CD14-positive monocyte (primary cell): ENCODE measurements around the gene NDST3. TPM values are rescaled to one million over a fixed set of nuclear protein-coding genes. Genes with fewer than 3 reads are reported as not detected.

Experiments used
- DNase-seq, 3 donors: peaks; one replicate each; pipeline ENCODE4 v3.0.0-alpha.2; 2011 to 2022
- H2AFZ ChIP-seq: 2 replicates; pipeline ENCODE4 v1.6.0; 2012; ENCODE audit warnings: mild to moderate bottlenecking, low read depth, low read length, inconsistent platforms; ENCODE audit not compliant: insufficient read depth, poor library complexity, severe bottlenecking
- H3K27ac ChIP-seq, 2 donors: 1 replicate in 1 of 2; 2 replicates in 1 of 2; pipeline ENCODE4 v1.5.1; 2012 to 2013; ENCODE audit warnings: low read length in 2 of 2, control low read depth in 1 of 2, inconsistent platforms in 1 of 2, low read depth in 1 of 2, mild to moderate bottlenecking in 1 of 2
- H3K27me3 ChIP-seq, 2 donors: one replicate each; pipeline versions ENCODE4 v1.6.0 to v1.6.1; 2011 to 2013; ENCODE audit warnings: low read length in 2 of 2; ENCODE audit not compliant: control insufficient read depth in 2 of 2, insufficient read depth in 2 of 2
- H3K36me3 ChIP-seq, 2 donors: replicated peaks in 1 of 2; 1 replicate in 1 of 2; 2 replicates in 1 of 2; pipeline versions ENCODE4 v1.5.1 to v1.6.1; 2012 to 2013; ENCODE audit warnings: low read length in 2 of 2, control low read depth in 1 of 2, inconsistent platforms in 1 of 2, mild to moderate bottlenecking in 1 of 2; ENCODE audit not compliant: insufficient read depth in 2 of 2, control insufficient read depth in 1 of 2
- H3K4me1 ChIP-seq, 2 donors: 1 replicate in 1 of 2; 2 replicates in 1 of 2; pipeline versions ENCODE4 v1.5.1 to v1.6.1; 2012 to 2013; ENCODE audit warnings: low read length in 2 of 2, control low read depth in 1 of 2, inconsistent platforms in 1 of 2, mild to moderate bottlenecking in 1 of 2, moderate library complexity in 1 of 2; ENCODE audit not compliant: insufficient read depth in 2 of 2, control insufficient read depth in 1 of 2
- H3K4me2 ChIP-seq: replicated peaks from 2 replicates; pipeline ENCODE3; 2012; ENCODE audit warnings: low read length, moderate library complexity, mild to moderate bottlenecking; ENCODE audit not compliant: poor library complexity, severe bottlenecking; ENCODE audit errors: extremely low read depth
- H3K4me3 ChIP-seq, 3 experiments: fragments of 200-600 bp in 1 of 3; sonication (generic) in 1 of 3; replicated peaks in 1 of 3; 1 replicate in 2 of 3; 2 replicates in 1 of 3; pipeline ENCODE4 v1.5.1; 2011 to 2013; ENCODE audit warnings: low read length in 3 of 3, mild to moderate bottlenecking in 3 of 3, control low read depth in 2 of 3, low read depth in 2 of 3, inconsistent platforms in 1 of 3, moderate library complexity in 1 of 3
- H3K79me2 ChIP-seq: 2 replicates; pipeline ENCODE4 v1.6.0; 2012; ENCODE audit warnings: mild to moderate bottlenecking, control low read depth, inconsistent platforms, low read length, moderate library complexity; ENCODE audit not compliant: insufficient read depth
- H3K9ac ChIP-seq: 2 replicates; pipeline ENCODE4 v1.6.0; 2017; ENCODE audit warnings: low read length, mild to moderate bottlenecking; ENCODE audit not compliant: insufficient read depth, poor library complexity, severe bottlenecking
- H3K9me3 ChIP-seq, 2 donors: replicated peaks in 1 of 2; 1 replicate in 1 of 2; 2 replicates in 1 of 2; pipeline versions ENCODE4 v1.5.1 to v1.6.1; 2012 to 2013; ENCODE audit warnings: low read length in 2 of 2, control low read depth in 1 of 2; ENCODE audit not compliant: control insufficient read depth in 1 of 2, insufficient read depth in 1 of 2
- H4K20me1 ChIP-seq: 2 replicates; pipeline ENCODE4 v1.6.0; 2012; ENCODE audit warnings: mild to moderate bottlenecking, low read length, control low read depth, moderate library complexity; ENCODE audit not compliant: insufficient read depth
- H3K27ac Mint-ChIP-seq, 7 donors: one replicate each; pipeline ENCODE4 v1.8.0; 2020; ENCODE audit warnings: mild to moderate bottlenecking in 7 of 7, mixed read lengths in 7 of 7, moderate library complexity in 6 of 7, inconsistent platforms in 2 of 7
- H3K27me3 Mint-ChIP-seq, 3 donors: one replicate each; pipeline ENCODE4 v1.8.0; 2021 to 2022; ENCODE audit warnings: low read depth in 3 of 3, mild to moderate bottlenecking in 3 of 3, mixed read lengths in 3 of 3, moderate library complexity in 3 of 3, inconsistent platforms in 1 of 3
- H3K36me3 Mint-ChIP-seq, 2 donors: one replicate each; pipeline ENCODE4 v1.8.0; 2020; ENCODE audit warnings: mixed read lengths in 2 of 2, inconsistent platforms in 1 of 2, mild to moderate bottlenecking in 1 of 2
- H3K4me1 Mint-ChIP-seq: one replicate; pipeline ENCODE4 v1.8.0; 2020; ENCODE audit warnings: mild to moderate bottlenecking, mixed read lengths
- H3K4me3 Mint-ChIP-seq, 2 donors: one replicate each; pipeline ENCODE4 v1.8.0; 2020; ENCODE audit warnings: mild to moderate bottlenecking in 2 of 2, mixed read lengths in 2 of 2, moderate library complexity in 1 of 2
- H3K9me3 Mint-ChIP-seq, 7 donors: one replicate each; pipeline ENCODE4 v1.8.0; 2020 to 2022; ENCODE audit warnings: mixed read lengths in 7 of 7, mild to moderate bottlenecking in 6 of 7, moderate library complexity in 6 of 7, inconsistent platforms in 2 of 7
- WGBS: methylation state at CpG from one replicate; pipeline ENCODE4 v1.1.5; 2013; ENCODE audit warnings: missing lambda C conversion rate; ENCODE audit not compliant: insufficient coverage; 5-methylcytosine and 5-hydroxymethylcytosine counted together
- intact Hi-C, 2 donors: fragments of 100-400 bp; cut with micrococcal nuclease; formaldehyde crosslinking; loops; one replicate each; pipeline versions ENCODE4 v1.15.0 to v1.15.1; 2023
- polyA plus RNA-seq, 3 donors: library from polyadenylated mRNA; depleted of rRNA in 1 of 3; unstranded in 2 of 3; stranded (reverse) in 1 of 3; fragments of 300-500 nt in 2 of 3; fragments of >200 nt in 1 of 3; fragmentation: Illumina TruSeq in 2 of 3; gene quantifications; 1 replicate in 2 of 3; 2 replicates in 1 of 3; pipeline ENCODE4 v1.2.3, GENCODE V29; 2012 to 2021
- TF ChIP-seq, protein P1 (sequence below): fragments of 200-600 bp; IDR thresholded peaks from one replicate; pipeline ENCODE4 v1.8.0; 2022; ENCODE audit warnings: antibody characterized with exemption, mild to moderate bottlenecking

NDST3 gene
- polyA plus RNA-seq, 3 donors, result not detected

DNA sequence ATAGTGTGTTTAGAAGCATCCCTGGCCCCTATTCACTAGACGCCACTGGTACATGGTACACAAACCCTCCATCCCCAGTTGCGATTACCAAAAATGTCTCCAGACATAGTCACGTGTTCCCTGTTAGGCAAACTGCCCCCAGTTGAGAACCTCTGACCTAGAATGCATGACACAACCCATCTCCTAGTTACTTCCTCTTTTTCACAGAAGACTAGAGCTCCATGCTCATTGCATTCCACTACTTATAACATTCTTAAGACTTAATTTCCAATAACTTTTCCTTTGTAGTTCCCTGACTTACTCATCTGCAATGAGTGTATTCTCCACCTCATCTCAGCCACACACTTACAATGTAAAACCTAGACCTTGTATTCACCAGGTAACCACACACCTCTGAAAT lies 249.9 kb downstream of the NDST3 start:
- H3K4me1 ChIP-seq, result peaks cover 22 to 24% of the 10 kb centered on the region in 2 donors
- peaks cover 0 to 2% (median 0%) of the 10 kb centered on the region in 7 donors for H3K9me3 Mint-ChIP-seq
- peaks cover 0 to 3% of the 10 kb centered on the region in 2 donors for H3K36me3 ChIP-seq
- TF ChIP-seq, protein P1, sequence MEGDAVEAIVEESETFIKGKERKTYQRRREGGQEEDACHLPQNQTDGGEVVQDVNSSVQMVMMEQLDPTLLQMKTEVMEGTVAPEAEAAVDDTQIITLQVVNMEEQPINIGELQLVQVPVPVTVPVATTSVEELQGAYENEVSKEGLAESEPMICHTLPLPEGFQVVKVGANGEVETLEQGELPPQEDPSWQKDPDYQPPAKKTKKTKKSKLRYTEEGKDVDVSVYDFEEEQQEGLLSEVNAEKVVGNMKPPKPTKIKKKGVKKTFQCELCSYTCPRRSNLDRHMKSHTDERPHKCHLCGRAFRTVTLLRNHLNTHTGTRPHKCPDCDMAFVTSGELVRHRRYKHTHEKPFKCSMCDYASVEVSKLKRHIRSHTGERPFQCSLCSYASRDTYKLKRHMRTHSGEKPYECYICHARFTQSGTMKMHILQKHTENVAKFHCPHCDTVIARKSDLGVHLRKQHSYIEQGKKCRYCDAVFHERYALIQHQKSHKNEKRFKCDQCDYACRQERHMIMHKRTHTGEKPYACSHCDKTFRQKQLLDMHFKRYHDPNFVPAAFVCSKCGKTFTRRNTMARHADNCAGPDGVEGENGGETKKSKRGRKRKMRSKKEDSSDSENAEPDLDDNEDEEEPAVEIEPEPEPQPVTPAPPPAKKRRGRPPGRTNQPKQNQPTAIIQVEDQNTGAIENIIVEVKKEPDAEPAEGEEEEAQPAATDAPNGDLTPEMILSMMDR, result no peak
- H3K27me3 ChIP-seq, result no peaks in the 10 kb centered on the region
- peaks cover 0 to 1% (median 0%) of the 10 kb centered on the region in 3 donors for H3K27me3 Mint-ChIP-seq
- intact Hi-C loops, result loop anchor here in 1 of 2 donors (5.0 kb wide), 1 partner anchor 68 kb away; the partner anchor contains the start of gene PRSS12
- H3K9ac ChIP-seq, result no peak overlapping the region
- WGBS, result 27% methylated on average over 2 of the region's 3 CpGs
- H3K27ac ChIP-seq, result no peak overlapping the region
- no peak overlapping the region for H3K4me2 ChIP-seq
- peaks cover 33% of the 10 kb centered on the region for H3K4me1 Mint-ChIP-seq
- H3K9me3 ChIP-seq, result no peaks in the 10 kb centered on the region
- peaks cover 6 to 7% of the 10 kb centered on the region in 2 donors for H3K36me3 Mint-ChIP-seq
- H3K4me3 Mint-ChIP-seq, result no peak overlapping the region
- H3K79me2 ChIP-seq, result peaks cover 11% of the 10 kb centered on the region
- no peak overlapping the region for H2AFZ ChIP-seq
- H3K27ac Mint-ChIP-seq, result peak overlapping the region in 1 of 7 donors; percentile 27
- DNase-seq, result peak; percentile 32 to 61 (median 61)
- H4K20me1 ChIP-seq, result no peaks in the 10 kb centered on the region
- H3K4me3 ChIP-seq, result no peak overlapping the region

DNA sequence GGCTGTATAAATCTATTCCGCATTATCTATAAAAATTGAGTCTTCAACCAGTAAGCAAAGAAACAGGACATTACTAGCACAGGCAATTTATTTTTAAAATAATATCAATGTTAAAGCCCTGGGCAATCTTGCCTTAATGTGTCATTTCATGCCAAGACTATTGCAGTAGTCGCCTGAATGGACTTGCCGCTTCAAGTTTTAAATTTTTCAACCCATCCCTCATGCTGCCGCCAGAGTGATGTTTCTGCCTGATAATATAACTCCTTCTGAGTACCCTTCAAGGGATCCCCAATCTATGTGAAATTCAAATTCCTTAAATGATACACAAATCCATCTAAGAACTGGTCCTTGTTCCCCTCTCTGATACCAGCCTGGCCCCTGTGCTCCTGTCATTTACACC lies 251.6 kb downstream of the NDST3 start:
- peaks cover 0 to 1% (median 0%) of the 10 kb centered on the region in 3 donors for H3K27me3 Mint-ChIP-seq
- no peak overlapping the region for H3K27ac Mint-ChIP-seq
- H3K4me2 ChIP-seq, result no peak overlapping the region
- H3K36me3 ChIP-seq, result peaks cover 0 to 3% of the 10 kb centered on the region in 2 donors
- no peak for DNase-seq
- H2AFZ ChIP-seq, result no peak overlapping the region
- H3K4me1 ChIP-seq, result peaks cover 7 to 8% of the 10 kb centered on the region in 2 donors
- intact Hi-C loops, result no loop called here
- no peaks in the 10 kb centered on the region for H4K20me1 ChIP-seq
- H3K9ac ChIP-seq, result no peak overlapping the region
- no peak overlapping the region for H3K27ac ChIP-seq
- whole genome bisulfite sequencing, result 100% methylated on average over 2 of the region's 4 CpGs
- peaks cover 22% of the 10 kb centered on the region for H3K4me1 Mint-ChIP-seq
- H3K9me3 ChIP-seq, result no peaks in the 10 kb centered on the region
- no peaks in the 10 kb centered on the region for H3K79me2 ChIP-seq
- peaks cover 4 to 7% of the 10 kb centered on the region in 2 donors for H3K36me3 Mint-ChIP-seq
- no peak overlapping the region for H3K4me3 Mint-ChIP-seq
- H3K27me3 ChIP-seq, result no peaks in the 10 kb centered on the region
- peaks cover 0 to 2% (median 0%) of the 10 kb centered on the region in 7 donors for H3K9me3 Mint-ChIP-seq
- H3K4me3 ChIP-seq, result no peak overlapping the region
- TF ChIP-seq, protein P1, result no peak
